NT2/D1 (cell line): ENCODE measurements around the gene GUCY1A2.

Experiments used
- YY1 ChIP-seq: IDR thresholded peaks from 2 replicates; pipeline ENCODE4 v1.6.1; 2011; ENCODE audit not compliant: insufficient read length, insufficient read depth
- ZNF274 ChIP-seq: IDR thresholded peaks from 2 replicates; pipeline ENCODE4 v1.6.1; 2011; ENCODE audit warnings: mild to moderate bottlenecking, low read depth, low read length

DNA sequence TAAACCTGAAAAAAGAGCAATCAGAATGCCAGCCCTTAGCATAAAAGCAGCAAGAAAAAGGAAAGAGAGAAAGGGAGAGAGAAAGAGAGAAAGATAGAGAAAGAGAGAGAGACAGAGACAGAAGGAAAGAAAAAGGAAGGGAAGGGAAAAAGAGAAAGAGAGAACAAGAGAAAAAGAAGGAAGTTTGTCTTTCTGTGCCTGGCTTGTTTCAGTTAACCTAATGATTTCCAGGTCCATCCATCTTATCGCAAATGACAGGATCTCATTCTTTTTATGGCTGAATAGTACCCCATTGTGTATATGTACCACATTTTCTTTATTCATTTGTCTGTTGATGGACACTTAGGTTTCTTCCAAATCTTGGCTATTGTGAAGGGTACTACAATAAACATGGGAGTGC, 230.8 kb downstream of the GUCY1A2 start:
- TF ChIP-seq ZNF274 (no peak), YY1 (no peak)
